Stimulated activated CD4-positive, alpha-beta T cell treated with anti-CD3 and anti-CD28 coated beads, Interleukin-12 subunit alpha, Interleukin-12 subunit beta, amount 100 ng/mL, for 48 hours (primary cell): ENCODE measurements around the gene FOXE1.

Experiments
- DNase-seq, 3 donors: peaks; one replicate each; pipeline ENCODE4 v3.0.0-alpha.2; 2020; ENCODE audit warnings: low read depth in 2 of 3, low spot score in 1 of 3

The FOXE1 gene

DNA sequence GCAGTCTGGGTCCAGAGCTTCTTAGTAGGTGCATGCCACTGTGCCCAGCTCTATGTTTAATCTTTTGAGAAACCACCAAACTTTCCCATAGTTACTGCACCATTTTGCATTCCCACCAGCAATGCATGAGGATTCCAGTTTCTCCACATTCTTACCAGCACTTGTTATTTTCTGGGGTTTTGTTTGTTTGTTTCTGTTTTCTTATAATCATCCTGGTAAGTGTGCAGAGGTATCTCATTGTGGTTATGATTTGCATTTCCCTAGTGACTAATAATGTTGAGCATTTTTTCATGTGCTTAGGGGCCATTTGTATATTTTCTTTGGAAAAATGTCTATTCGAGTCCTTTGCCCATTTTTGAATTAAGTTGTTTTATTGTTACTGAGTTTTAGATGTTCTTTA, 11.4 kb downstream of the FOXE1 start:
- no peak for DNase-seq

DNA sequence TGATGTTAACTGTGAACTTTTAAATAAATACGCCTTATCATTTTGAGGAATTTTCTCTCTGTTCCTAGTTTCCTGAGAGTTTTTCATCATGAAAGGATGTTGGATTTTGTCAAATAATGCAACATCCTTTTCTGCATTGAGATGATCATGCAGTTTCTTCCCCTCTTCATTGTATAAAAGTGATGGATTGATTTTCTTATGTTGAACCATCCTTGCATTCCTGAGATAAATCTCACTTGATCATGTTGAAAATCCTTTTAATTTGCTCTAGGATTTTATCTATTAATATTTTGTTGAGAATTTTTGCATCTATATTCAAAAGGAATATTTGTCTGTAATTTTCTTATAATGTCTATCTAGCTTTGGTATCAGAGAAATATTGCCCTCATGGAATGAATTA, 13.3 kb downstream of the FOXE1 start:
- DNase-seq, result no peak

DNA sequence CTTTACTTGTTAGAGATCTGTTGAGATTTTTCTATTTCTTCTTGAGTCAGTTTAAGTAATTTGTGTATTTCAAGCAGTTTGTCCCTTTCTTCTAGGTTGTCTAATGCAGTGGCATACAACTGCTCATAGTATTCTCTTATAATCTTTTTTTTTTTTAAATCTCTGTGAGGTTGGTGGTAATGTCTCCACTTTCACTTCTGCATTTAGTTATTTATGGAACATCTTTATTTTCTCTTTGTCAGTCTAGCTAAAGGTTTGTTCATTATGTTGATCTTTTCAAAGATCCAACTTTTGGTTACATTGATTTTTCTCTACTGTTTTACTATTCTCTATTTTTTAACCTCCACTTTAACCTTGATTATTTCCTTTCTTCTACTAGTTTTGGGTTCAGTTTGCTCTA, 13.8 kb downstream of the FOXE1 start:
- DNase-seq, result no peak

DNA sequence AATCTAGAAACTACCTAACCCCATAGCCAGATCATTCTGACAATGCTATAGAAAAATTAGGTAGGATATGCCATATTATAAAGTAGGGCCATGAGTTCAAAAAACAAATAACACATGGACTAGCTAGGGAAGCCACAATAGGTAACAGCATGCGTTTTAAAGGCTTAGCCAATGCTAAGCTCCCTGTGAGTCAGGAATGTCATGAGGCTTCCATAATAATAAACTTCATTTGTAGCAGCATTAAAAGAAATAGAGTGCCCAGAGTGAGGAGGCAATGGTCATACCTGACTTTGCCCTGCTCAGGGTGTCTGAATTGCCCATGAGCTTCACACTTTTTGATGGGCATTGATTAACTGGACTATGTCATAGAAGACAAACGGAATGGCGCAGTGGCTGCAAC, 15.8 kb downstream of the FOXE1 start:
- DNase-seq, result no peak

DNA sequence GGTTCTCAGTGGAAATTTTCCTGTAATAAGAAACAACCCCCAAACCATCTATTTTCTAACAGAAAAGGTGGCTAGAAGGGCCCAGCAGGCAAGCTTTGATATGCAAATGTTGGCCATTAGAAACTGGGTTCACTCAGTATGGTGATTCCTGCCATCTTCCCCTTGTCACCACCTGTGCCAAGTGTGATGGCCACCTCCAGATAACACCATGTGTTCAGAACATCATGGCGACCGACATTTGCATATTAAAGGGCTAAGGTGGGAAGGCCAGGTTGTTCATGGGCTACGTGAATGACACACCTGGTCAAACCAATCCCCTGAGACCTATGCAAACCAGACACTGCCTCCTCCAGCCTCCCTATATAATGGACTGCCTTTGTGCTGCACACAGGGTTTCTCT, 20.4 kb downstream of the FOXE1 start:
- no peak for DNase-seq

DNA sequence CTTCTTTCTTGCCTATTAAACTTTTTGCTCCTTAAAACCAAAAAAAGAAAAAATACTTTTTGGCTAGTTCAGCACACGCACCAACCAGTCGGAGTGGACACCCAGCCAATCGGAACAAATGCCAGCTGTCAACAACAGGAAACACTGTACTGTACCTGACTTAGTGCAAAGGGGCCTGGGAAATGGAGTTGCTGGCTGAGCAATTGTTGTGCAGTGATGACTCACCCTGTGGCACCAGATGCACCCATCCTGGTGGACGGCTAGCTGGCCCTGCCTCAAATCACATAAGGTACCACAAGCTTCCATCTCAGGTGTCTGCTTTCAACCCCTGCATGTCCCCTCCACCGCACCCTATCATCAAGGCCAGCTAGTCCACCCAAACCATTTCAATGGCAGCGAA, 20.9 kb downstream of the FOXE1 start:
- DNase-seq, result no peak

DNA sequence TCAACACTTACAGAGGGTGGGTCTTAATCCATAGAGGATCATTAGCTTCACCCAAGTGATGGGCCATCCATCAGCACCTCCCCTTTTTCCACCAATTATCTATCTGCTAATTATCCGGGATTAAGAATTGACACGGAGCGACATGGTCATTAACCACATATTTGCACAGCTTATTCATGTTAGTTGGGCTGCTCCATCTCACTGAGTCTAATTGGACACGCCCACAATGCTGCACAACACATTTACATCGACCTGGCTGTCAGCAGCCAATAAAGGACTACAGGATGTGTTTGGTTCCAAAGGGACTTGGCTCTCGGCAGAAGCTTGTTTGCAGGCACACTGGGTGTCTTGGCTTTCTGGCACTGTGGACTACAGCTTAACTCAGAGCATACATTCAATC, 21.6 kb downstream of the FOXE1 start:
- no peak for DNase-seq

DNA sequence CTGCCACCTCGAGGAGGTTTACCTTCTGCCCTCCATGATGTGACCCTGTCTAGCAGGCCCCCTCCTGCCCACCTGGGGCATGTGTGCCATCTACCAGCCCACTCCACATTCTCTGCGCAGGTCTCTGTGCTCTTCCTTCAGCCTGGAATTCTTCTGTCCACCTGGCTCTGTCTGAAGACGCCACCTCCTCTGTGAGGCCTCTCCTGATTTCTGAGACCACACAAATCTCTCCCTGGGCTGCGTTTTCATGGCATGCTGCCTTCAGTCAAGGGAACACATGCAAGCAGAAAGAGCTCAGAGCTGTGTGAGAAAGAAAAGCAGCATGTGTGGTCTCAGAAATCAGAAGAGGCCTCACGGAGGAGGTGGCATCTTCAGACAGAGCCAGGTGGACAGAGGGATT, 22.1 kb downstream of the FOXE1 start:
- no peak for DNase-seq

DNA sequence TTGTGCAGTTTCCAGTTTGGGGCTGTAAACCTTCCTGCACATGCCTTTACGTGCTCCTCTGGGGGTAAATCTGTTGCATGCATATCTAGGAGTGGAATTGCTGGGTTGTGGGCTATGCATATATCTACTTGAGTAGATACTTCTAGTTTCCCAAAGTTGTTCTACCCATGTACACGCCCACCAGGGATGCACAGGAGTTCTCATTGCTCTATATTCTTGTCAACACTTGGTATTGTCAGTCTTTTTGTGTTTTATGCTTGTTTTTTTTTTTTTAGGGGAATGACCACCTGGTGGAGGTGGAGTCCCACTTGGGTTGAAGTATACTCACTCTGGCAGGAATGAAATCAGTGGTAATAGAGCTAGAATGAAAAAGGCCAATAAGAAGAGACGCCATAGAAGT, 23.0 kb downstream of the FOXE1 start:
- DNase-seq, result no peak

DNA sequence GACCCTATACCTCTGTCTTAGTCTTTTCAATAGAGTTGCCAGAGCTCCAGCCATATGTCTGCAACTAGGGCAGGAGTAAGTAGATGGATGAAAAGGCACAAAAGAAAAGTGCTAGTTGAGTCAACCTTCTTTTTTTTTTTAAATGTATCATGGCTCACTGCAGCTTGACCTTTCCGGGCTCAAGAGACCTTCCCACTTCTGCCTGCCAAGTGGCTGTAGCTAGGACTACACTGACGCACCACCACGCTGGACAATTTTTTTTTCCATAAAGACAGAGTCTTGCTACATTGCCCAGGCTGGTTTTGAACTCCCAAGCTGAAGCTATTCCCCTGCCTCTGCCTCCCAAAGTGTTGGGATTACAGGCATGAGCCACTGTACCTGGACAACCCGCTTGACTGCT, 27.3 kb downstream of the FOXE1 start:
- DNase-seq, result no peak

DNA sequence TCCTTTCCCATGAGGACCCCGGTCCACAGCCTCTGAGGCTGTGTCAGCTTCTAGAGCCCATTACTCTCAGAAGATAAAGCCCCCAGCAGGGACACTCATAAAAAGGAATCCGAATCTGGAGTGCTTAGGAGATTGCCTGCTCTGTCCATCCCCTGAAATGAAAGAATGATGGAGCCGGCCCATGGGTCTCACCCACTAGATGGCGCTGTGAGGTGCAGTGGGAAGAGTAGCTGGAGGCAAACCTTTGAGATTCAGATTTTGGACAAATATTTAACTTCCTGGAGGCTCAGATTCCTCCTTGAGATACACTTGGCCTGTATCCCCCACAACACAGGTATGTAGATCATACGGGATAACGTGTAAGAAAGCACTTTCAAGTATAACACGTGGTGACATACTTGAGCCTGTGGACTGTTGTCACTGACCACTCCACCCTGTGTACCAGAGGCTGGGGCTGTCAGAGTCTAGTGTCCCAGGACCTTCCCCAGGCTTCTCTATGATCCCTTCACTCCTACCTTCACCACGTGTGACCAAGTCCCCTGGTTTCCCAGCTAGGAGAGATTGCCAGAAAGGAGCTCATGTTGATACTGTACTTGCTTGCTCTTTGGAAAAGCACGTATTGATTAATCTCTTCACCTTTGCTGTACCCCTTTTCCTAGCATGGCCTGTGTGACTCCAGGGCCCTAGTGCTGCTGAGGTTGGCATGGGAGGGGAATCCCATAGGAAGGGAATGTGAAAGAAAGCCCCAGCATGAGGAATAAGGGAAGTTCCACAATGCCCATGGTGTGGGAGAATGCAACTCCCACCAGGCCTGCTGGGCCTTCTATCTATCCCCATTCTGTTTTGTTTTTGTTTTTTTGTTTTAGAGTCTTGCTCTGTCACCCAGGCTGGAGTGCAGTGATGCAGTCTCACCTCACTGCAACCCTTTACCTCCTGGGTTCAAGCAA, 37.2 kb downstream of the FOXE1 start:
- DNase-seq, result peak; percentile 44 to 81 (median 54)

DNA sequence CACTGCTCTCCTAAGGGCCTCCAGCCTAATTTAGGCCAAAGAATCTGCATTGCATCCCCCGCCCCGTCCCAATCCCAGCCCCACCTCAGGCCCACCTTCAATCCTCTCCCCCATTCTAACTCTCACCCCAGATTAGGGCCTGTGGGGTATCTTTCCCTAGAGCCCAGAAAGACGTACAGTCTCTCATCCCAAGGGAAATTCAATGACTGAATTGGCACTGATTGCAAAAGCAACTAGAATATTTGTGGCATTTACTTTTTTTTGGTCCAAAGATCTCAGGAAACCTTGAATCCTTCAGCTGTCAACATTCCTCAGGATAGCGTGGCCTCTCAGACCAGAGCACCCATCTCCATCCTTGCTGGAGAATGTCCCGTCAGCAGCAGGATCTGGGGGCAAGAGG, 38.7 kb downstream of the FOXE1 start:
- DNase-seq, result no peak

DNA sequence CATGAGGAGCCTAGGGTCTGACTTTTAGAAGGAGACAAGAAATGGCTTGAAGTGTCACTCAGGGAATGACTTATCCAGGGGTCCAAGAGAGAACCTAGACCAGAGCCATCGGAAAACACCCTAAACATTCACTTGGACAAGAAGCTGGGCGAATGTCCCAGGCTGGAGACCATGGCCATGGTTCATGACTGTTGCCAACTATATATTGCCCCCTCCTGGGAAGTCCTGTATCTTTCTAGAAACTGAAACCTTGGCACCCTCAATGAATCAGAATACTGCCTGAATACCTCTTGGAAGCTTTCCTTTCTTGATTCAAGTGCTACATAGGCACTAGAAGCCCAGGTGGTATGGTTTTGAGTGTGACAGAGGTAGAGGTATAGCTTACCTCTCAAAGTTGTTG, 39.4 kb downstream of the FOXE1 start:
- no peak for DNase-seq

DNA sequence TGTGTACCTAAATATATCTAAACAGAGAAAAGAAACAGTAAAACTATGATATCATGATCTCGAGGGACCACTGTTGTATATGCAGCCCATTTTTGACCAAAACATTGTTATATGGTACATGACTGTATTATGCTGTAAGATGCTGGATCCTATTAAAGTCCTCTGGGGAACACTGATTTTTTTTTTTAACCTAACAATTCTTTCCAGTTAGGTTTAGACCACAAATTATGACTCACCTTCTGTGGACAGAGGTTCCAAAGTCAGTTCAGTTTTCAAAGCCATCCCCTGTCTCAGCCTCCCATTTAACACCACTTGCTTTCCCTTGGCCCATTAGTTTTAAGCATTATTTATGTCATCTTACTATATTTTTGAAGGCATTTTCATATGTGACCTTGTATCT, 42.2 kb downstream of the FOXE1 start:
- no peak for DNase-seq

DNA sequence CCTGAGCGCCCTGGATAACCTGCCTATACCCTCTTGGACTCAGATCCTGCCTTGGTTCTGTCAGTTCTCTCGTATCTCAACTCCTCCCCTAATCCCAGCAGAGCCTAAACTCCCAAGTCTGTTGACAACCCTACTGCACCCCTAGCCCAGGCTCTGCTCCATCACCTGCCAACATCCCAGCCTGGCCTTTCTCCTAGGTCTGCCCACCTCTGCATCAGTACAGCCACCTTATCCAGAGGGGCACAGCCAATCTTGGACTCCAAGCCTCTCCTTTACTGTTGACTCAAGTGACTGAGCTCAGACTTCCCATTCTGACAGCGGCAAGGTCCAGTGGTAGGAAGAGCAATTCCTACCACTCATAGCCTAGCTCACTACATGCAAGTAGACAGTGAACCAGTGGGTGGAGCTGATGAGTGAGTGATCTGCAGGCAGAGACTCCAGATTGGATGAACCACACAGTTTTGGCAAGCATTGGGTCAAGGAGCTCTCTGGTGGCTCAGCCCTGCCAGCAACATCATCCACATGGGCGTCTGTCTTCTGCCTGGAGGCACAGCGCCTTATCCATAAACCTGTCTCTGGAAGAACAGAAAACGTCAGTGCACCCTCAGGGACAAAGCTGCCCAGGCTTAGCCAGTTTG, 42.8 kb downstream of the FOXE1 start:
- DNase-seq, result no peak

DNA sequence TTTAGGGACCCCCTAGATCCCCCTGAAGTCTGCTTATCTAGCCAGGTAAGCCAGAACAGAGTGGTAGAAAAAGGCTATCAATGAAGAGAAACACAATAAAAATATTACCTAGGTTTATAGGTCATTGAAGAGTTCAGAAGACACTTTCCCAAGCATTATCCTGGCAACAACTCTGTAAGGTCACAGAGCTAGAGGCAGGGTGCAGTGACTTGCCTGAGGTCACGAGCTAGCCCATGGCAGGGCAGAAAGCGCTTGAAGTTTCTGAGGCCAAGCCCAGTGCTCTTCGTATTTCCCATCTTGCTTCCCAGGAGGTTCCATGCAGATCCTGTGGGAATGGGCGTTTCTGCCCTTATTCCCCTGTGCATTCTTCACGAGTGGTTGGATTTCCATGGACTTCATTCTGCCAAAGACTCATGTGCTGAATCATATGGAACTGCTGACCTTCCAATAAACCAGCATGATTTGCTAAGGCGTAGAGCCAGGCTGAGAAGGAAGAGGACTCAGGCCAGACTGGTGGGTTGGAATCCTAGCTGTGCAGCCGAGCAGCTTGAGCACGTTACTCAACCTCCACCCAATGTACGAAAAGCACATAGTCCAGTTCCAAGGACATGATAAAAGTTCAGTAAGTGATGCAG, 47.2 kb downstream of the FOXE1 start:
- no peak for DNase-seq

DNA sequence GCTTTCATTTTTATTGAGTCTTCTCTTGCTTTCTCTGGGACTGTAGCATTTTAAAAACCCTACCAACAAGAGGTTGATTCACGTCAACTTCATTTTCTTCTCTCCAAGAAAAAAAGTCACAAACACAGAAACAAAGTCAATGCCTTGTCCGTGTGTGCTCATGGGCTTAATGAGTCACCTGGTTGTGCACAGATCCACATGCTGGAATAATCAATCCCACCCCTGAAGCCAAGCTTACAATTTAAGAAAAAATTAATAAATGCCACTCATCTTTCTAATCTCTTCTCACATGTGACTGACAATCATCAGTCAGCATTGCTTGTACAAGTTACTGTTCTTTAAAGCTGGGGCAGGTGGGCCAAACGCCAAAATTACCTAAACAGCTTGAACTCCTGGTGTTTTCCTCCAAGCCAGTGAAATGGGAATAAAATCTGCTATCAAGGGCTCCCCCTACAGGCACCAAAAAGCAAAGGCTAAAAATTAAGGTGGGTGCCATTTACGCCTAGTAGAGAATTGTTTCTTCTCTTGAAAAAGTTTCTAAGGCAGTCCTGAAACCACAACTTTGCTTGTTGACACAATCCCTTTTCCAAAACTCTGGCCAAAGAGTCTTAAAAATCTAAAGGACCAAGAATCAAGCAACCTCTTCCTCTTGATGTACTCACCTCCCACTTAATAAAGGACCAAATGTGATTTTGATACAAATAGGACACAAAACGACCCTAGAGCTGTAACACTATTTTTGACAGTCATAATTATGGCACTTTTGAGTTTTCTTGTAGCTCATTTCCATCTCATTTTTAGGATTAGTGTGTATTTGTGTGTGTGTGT, 47.9 kb downstream of the FOXE1 start:
- no peak for DNase-seq

DNA sequence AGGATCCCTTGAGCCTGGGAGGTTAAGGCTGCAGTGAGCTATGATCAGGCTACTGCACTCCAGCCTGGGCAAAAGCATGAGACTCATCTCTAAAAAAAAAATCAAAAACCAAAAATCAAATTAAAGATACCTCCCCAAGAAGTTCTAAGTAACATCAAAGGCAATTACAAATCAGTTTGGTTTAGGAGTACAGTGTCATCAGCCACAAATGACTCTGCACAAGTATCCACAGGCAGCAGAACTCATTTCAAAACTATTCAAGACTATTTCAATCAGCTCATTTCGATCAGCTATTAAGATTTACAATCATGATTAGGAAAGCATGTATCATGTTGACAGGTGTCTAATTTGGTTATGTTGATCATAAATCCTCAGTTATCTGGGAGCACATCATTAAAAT, 50.2 kb downstream of the FOXE1 start:
- DNase-seq, result no peak

DNA sequence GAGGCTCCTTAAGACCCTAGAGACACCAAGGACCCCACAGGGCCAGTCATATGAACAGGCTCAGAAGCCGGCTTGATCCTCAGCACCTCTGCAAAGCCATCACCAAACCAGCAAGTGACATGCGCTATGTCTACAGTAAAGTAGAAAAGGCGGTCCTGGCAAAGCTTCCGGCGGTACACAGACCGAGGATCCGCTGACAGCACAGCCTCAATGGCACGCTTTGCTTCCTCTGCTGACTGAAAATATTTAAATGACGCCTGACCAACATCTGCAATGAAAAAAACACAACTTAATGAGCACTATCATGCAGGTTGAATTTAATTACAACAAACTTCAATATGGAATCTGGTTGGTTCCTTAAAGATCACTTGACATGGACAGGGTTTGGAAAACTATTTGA, 51.7 kb downstream of the FOXE1 start:
- DNase-seq, result no peak

DNA sequence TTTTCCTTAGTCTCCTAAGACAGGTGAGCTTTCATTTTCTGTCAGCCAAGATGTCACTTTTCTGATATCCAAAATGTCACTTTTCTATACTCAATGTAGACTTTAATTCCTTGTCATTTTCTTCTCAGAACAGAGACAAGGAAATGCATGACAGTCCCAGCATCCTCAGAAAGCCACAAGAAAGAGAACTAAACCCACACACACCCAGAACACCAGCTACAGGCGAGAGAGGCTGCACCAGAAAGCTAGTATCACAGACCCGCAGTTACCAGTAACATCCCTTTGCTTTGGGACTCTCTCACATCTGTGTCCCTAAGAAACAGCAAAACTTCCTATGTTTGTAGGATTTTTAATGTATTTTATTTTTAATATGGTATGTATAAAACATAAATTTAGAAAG, 52.2 kb downstream of the FOXE1 start:
- DNase-seq, result no peak
